Activated naive CD8-positive, alpha-beta T cell treated with anti-CD3 and anti-CD28 coated beads for 36 hours (primary cell): ENCODE results near the gene ZSCAN10. TPM values are rescaled to one million over a fixed set of nuclear protein-coding genes. Genes with fewer than 3 reads are reported as not detected.
"Not testable (repeated sequence)": the region's sequence is repeated elsewhere in the genome, so short reads cannot be mapped to it uniquely, and the experiment has no call there.

Experiments
- DNase-seq: peaks from one replicate; pipeline ENCODE4 v3.0.0; 2021
- H3K27ac Mint-ChIP-seq: one replicate; pipeline ENCODE4 v1.8.0; 2022; ENCODE audit warnings: mild to moderate bottlenecking, moderate library complexity, mixed read lengths
- H3K27me3 Mint-ChIP-seq: one replicate; pipeline ENCODE4 v1.8.0; 2022; ENCODE audit warnings: mild to moderate bottlenecking, mixed read lengths
- H3K36me3 Mint-ChIP-seq: one replicate; pipeline ENCODE4 v1.8.0; 2021; ENCODE audit warnings: mild to moderate bottlenecking, mixed read lengths
- H3K4me1 Mint-ChIP-seq: one replicate; pipeline ENCODE4 v1.8.0; 2021; ENCODE audit warnings: mixed read lengths
- H3K4me3 Mint-ChIP-seq: one replicate; pipeline ENCODE4 v1.8.0; 2022; ENCODE audit warnings: mild to moderate bottlenecking, moderate library complexity, mixed read lengths
- H3K9me3 Mint-ChIP-seq: one replicate; pipeline ENCODE4 v1.8.0; 2022; ENCODE audit warnings: mixed read lengths
- total RNA-seq, 2 experiments: library from RNA; stranded (reverse); gene quantifications; one replicate each; pipeline ENCODE4 v1.2.3, GENCODE V29; 2021

ZSCAN10 gene
- total RNA-seq, 2 experiments from 2014 or later, result not detected

- DNase-seq, H3K27me3 Mint-ChIP-seq, H3K9me3 Mint-ChIP-seq, H3K4me3 Mint-ChIP-seq, H3K27ac Mint-ChIP-seq, H3K36me3 Mint-ChIP-seq: not testable (repeated sequence)
- H3K4me1 Mint-ChIP-seq, result peaks cover 11% of the 10 kb centered on the region
These were observed 40.5 kb upstream of the ZSCAN10 start for GRCh38 chr16:3139561-3139960.

- Mint-ChIP-seq H3K4me1 (peaks cover 11% of the 10 kb centered on the region), H3K27me3 (no peaks in the 10 kb centered on the region), H3K9me3 (no peaks in the 10 kb centered on the region), H3K36me3 (peaks cover 7% of the 10 kb centered on the region), H3K4me3 (no peak overlapping the region), H3K27ac (peak overlapping the region; percentile 20)
- no peak for DNase-seq
These were observed 39.8 kb upstream of the ZSCAN10 start for GRCh38 chr16:3138823-3139426.

GRCh38 chr16:3138342-3138741, 39.2 kb upstream of the ZSCAN10 start:
- peaks cover 9% of the 10 kb centered on the region for H3K36me3 Mint-ChIP-seq
- H3K27me3 Mint-ChIP-seq, result no peaks in the 10 kb centered on the region
- H3K4me1 Mint-ChIP-seq, result peaks cover 13% of the 10 kb centered on the region
- no peak overlapping the region for H3K27ac Mint-ChIP-seq
- no peak overlapping the region for H3K4me3 Mint-ChIP-seq
- no peaks in the 10 kb centered on the region for H3K9me3 Mint-ChIP-seq
- DNase-seq, result no peak

- H3K9me3 Mint-ChIP-seq, result no peaks in the 10 kb centered on the region
- no peaks in the 10 kb centered on the region for H3K27me3 Mint-ChIP-seq
- H3K36me3 Mint-ChIP-seq, result peaks cover 11% of the 10 kb centered on the region
- H3K27ac Mint-ChIP-seq, result no peak overlapping the region
- no peak overlapping the region for H3K4me3 Mint-ChIP-seq
- peaks cover 18% of the 10 kb centered on the region for H3K4me1 Mint-ChIP-seq
- no peak for DNase-seq
These were observed 38.2 kb upstream of the ZSCAN10 start for GRCh38 chr16:3137267-3137666.

GRCh38 chr16:3135126-3135715, 36.1 kb upstream of the ZSCAN10 start:
- Mint-ChIP-seq H3K9me3 (no peaks in the 10 kb centered on the region), H3K4me3 (peak overlapping the region; percentile 98), H3K27ac (peak overlapping the region; percentile 82), H3K27me3 (no peaks in the 10 kb centered on the region), H3K36me3 (peaks cover 14% of the 10 kb centered on the region), H3K4me1 (peaks cover 23% of the 10 kb centered on the region)
- no peak for DNase-seq

GRCh38 chr16:3134338-3135125, 35.4 kb upstream of the ZSCAN10 start, which contains the start of gene ZNF213:
Gene ZNF213, plus strand, starts transcription at chr16:3135029. Its CDS starts 2,252 bp downstream, at chr16:3137281.
- Mint-ChIP-seq H3K4me3 (peak within 1 kb of the TSS; percentile 98), H3K27me3 (no peaks in the 10 kb centered on the region), H3K27ac (peak within 1 kb of the TSS; percentile 97), H3K4me1 (peaks cover 27% of the 10 kb centered on the region), H3K36me3 (peaks cover 18% of the 10 kb centered on the region), H3K9me3 (no peaks in the 10 kb centered on the region)
- peak; percentile 93 for DNase-seq

- no peak for DNase-seq
- Mint-ChIP-seq H3K27me3 (no peaks in the 10 kb centered on the region), H3K4me3 (peak overlapping the region; percentile 98), H3K36me3 (peaks cover 22% of the 10 kb centered on the region), H3K27ac (peak overlapping the region; percentile 97), H3K4me1 (peaks cover 31% of the 10 kb centered on the region), H3K9me3 (no peaks in the 10 kb centered on the region)
These were observed 34.8 kb upstream of the ZSCAN10 start for GRCh38 chr16:3133844-3134243.

GRCh38 chr16:3131755-3132377, 32.8 kb upstream of the ZSCAN10 start:
- Mint-ChIP-seq H3K9me3 (no peaks in the 10 kb centered on the region), H3K4me1 (peaks cover 39% of the 10 kb centered on the region), H3K4me3 (peak overlapping the region; percentile 26), H3K36me3 (peaks cover 26% of the 10 kb centered on the region), H3K27ac (peak overlapping the region; percentile 65), H3K27me3 (no peaks in the 10 kb centered on the region)
- DNase-seq, result peak; percentile 51

GRCh38 chr16:3129137-3130131, 30.3 kb upstream of the ZSCAN10 start:
- Mint-ChIP-seq H3K4me3 (peak overlapping the region; percentile 89), H3K27me3 (no peaks in the 10 kb centered on the region), H3K27ac (peak overlapping the region; percentile 86), H3K4me1 (peaks cover 36% of the 10 kb centered on the region), H3K36me3 (peaks cover 31% of the 10 kb centered on the region), H3K9me3 (no peaks in the 10 kb centered on the region)
- peak; percentile 75 for DNase-seq

- peaks cover 25% of the 10 kb centered on the region for H3K36me3 Mint-ChIP-seq
- no peaks in the 10 kb centered on the region for H3K27me3 Mint-ChIP-seq
- H3K9me3 Mint-ChIP-seq, result no peaks in the 10 kb centered on the region
- H3K4me3 Mint-ChIP-seq, result no peak overlapping the region
- no peak overlapping the region for H3K27ac Mint-ChIP-seq
- H3K4me1 Mint-ChIP-seq, result peaks cover 35% of the 10 kb centered on the region
- no peak for DNase-seq
These were observed 28.7 kb upstream of the ZSCAN10 start for GRCh38 chr16:3127745-3128144.

- peak overlapping the region; percentile 92 for H3K27ac Mint-ChIP-seq
- H3K4me1 Mint-ChIP-seq, result peaks cover 26% of the 10 kb centered on the region
- H3K9me3 Mint-ChIP-seq, result no peaks in the 10 kb centered on the region
- no peaks in the 10 kb centered on the region for H3K27me3 Mint-ChIP-seq
- H3K4me3 Mint-ChIP-seq, result peak overlapping the region; percentile 95
- peak; percentile 96 for DNase-seq
- peaks cover 13% of the 10 kb centered on the region for H3K36me3 Mint-ChIP-seq
These were observed 25.1 kb upstream of the ZSCAN10 start for GRCh38 chr16:3123986-3124886.

GRCh38 chr16:3122926-3123570, 24.0 kb upstream of the ZSCAN10 start:
- H3K36me3 Mint-ChIP-seq, result peaks cover 8% of the 10 kb centered on the region
- peak overlapping the region; percentile 52 for H3K27ac Mint-ChIP-seq
- no peaks in the 10 kb centered on the region for H3K27me3 Mint-ChIP-seq
- peak overlapping the region; percentile 95 for H3K4me3 Mint-ChIP-seq
- no peak for DNase-seq
- H3K4me1 Mint-ChIP-seq, result peaks cover 18% of the 10 kb centered on the region
- H3K9me3 Mint-ChIP-seq, result no peaks in the 10 kb centered on the region

GRCh38 chr16:3121851-3122467, 22.9 kb upstream of the ZSCAN10 start:
- peaks cover 11% of the 10 kb centered on the region for H3K4me1 Mint-ChIP-seq
- no peaks in the 10 kb centered on the region for H3K27me3 Mint-ChIP-seq
- no peak overlapping the region for H3K27ac Mint-ChIP-seq
- H3K36me3 Mint-ChIP-seq, result peaks cover 5% of the 10 kb centered on the region
- H3K4me3 Mint-ChIP-seq, result no peak overlapping the region
- H3K9me3 Mint-ChIP-seq, result no peaks in the 10 kb centered on the region
- DNase-seq, result no peak
